Measurements from ENCODE around the gene UGT1A6.

Gene UGT1A6

GRCh38 chr2:233791151-233791882, 98.6 kb downstream of the UGT1A6 start:
- no peak overlapping the region for H3K4me3 ChIP-seq (ENCODE audit: control insufficient read depth, low read depth, low read length)
- TF ChIP-seq CTCF (conservative IDR thresholded peaks at IDR 0.05; ENCODE audit: control insufficient read depth, insufficient read depth, low read depth, low read length): no peak
- no peak for DNase-seq (ENCODE audit: low read depth)

- TF ChIP-seq CTCF (conservative IDR thresholded peaks at IDR 0.05; ENCODE audit: control insufficient read depth, insufficient read depth, low read depth, low read length): no peak
- no peak overlapping the region for H3K4me3 ChIP-seq (ENCODE audit: control insufficient read depth, low read depth, low read length)
- DNase-seq (ENCODE audit: low read depth): no peak
Measured at GRCh38 chr2:233791883-233792329, 99.2 kb downstream of the UGT1A6 start.

GRCh38 chr2:233792720-233793119, 100.0 kb downstream of the UGT1A6 start:
- TF ChIP-seq CTCF (conservative IDR thresholded peaks at IDR 0.05; ENCODE audit: control insufficient read depth, insufficient read depth, low read depth, low read length): no peak
- no peak overlapping the region for H3K4me3 ChIP-seq (ENCODE audit: control insufficient read depth, low read depth, low read length)
- no peak for DNase-seq (ENCODE audit: low read depth)

GRCh38 chr2:233793465-233794127, 100.9 kb downstream of the UGT1A6 start:
- no peak for TF ChIP-seq CTCF (conservative IDR thresholded peaks at IDR 0.05; ENCODE audit: control insufficient read depth, insufficient read depth, low read depth, low read length)
- H3K4me3 ChIP-seq (ENCODE audit: control insufficient read depth, low read depth, low read length): no peak overlapping the region
- no peak for DNase-seq (ENCODE audit: low read depth)

- no peak for TF ChIP-seq CTCF (conservative IDR thresholded peaks at IDR 0.05; ENCODE audit: control insufficient read depth, insufficient read depth, low read depth, low read length)
- no peak for DNase-seq (ENCODE audit: low read depth)
Measured at GRCh38 chr2:233794128-233794658, 101.5 kb downstream of the UGT1A6 start.

GRCh38 chr2:233795735-233796171, 103.1 kb downstream of the UGT1A6 start:
- no peak for TF ChIP-seq CTCF (conservative IDR thresholded peaks at IDR 0.05; ENCODE audit: control insufficient read depth, insufficient read depth, low read depth, low read length)
- H3K4me3 ChIP-seq (ENCODE audit: control insufficient read depth, low read depth, low read length): no peak overlapping the region
- DNase-seq (ENCODE audit: low read depth): no peak

More at GRCh38 chr2:233794128-233794658, 101.5 kb downstream of the UGT1A6 start:
- H3K4me3 ChIP-seq (ENCODE audit: control insufficient read depth, low read depth, low read length): no peak overlapping the region
